ENCODE measurements around the gene HOXC5.

DNA sequence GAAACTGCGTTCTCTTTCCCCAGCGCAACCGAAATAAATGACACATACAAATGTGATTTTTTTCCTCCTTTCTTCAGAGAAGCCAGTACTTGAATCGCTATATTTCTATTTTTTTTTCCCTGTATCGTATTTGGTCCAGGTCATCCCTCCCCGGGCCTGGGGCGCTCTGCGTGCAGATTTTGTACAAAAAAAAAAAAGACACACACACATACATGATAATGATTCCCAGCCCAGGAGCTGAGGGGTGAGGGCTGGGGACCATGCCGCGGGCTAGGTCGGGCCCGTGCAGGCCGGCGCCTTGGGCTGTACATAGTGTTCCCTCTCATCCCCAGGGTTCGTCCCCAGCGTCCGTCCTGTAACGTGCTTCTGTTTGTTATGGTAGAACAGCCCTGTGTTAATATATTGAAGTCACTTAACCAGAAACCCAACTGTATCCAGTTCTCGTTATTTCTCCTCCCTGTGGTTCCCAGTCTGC is 29.9 kb upstream of the HOXC5 start:
- TF ChIP-seq CTCF (IDR thresholded peaks at IDR 0.05) (no peak), EZH2 (IDR thresholded peaks at IDR 0.05; ENCODE audit: borderline replicate concordance, insufficient read depth, low read depth, low read length, poor library complexity, severe bottlenecking) (no peak)
